HEK293 (cell line): ENCODE data around the gene TRIM23.
A peak's percentile ranks its signal among the peaks of the same experiment; 100 is the strongest.

Experiments used
- CTCF ChIA-PET: fragments of 350-600 bp; formaldehyde crosslinking; extraction: SDS; loops from one replicate; lab custom pipeline; 2021; ENCODE audit warnings: antibody characterized with exemption; lab: Yijun Ruan, JAX
- POLR2A ChIA-PET: fragments of 300-600 bp; formaldehyde crosslinking; extraction: SDS; loops from one replicate; lab custom pipeline; 2020; ENCODE audit warnings: antibody characterized with exemption, inconsistent platforms; lab: Yijun Ruan, JAX
- H3K27ac ChIP-seq: fragments of 200-500 bp; sonication (Bioruptor generic); 2 replicates; pipeline ENCODE4 v1.5.1; 2014; ENCODE audit warnings: low read depth, low read length, control low read depth, inconsistent platforms; ENCODE audit errors: extremely low read depth
- H3K36me3 ChIP-seq, 2 experiments: fragments of 200-500 bp in 1 of 2; sonication (Bioruptor generic) in 1 of 2; 1 replicate in 1 of 2; 2 replicates in 1 of 2; pipeline ENCODE4 v1.5.1; 2014 to 2017; ENCODE audit warnings: inconsistent platforms in 2 of 2, low read length in 2 of 2; ENCODE audit not compliant: control insufficient read depth in 2 of 2, insufficient read depth in 1 of 2
- H3K4me1 ChIP-seq: fragments of 200-500 bp; sonication (Bioruptor generic); 2 replicates; pipeline ENCODE4 v1.5.1; 2014; ENCODE audit warnings: mild to moderate bottlenecking, low read length, inconsistent platforms; ENCODE audit not compliant: control insufficient read depth, insufficient read depth
- H3K4me3 ChIP-seq: 2 replicates; pipeline ENCODE4 v1.5.1; 2011; ENCODE audit warnings: low read depth, mild to moderate bottlenecking, control low read depth, low read length, moderate library complexity
- H3K9me3 ChIP-seq: fragments of 200-500 bp; sonication (Bioruptor generic); 2 replicates; pipeline ENCODE4 v1.5.1; 2014; ENCODE audit warnings: low read depth, low read length, inconsistent platforms; ENCODE audit not compliant: control insufficient read depth, insufficient read depth
- PRDM1 ChIP-seq: fragments of 450-650 bp; formaldehyde crosslinking; IDR thresholded peaks from 2 replicates; pipeline ENCODE4; 2016; ENCODE audit warnings: missing biosample characterization, missing genetic modification characterization
- PRDM10 ChIP-seq: fragments of 450-650 bp; formaldehyde crosslinking; IDR thresholded peaks from 2 replicates; pipeline ENCODE4 v1.5.1; 2016; ENCODE audit warnings: missing biosample characterization, missing genetic modification characterization
- REPIN1 ChIP-seq: fragments of 450-650 bp; formaldehyde crosslinking; IDR thresholded peaks from 2 replicates; pipeline ENCODE4 v1.5.1; 2017; ENCODE audit warnings: missing biosample characterization, missing genetic modification characterization, low read depth
- WT1 ChIP-seq: fragments of 450-650 bp; formaldehyde crosslinking; IDR thresholded peaks from 2 replicates; pipeline ENCODE4 v1.5.1; 2016; ENCODE audit warnings: missing biosample characterization, missing genetic modification characterization
- ZBTB44 ChIP-seq: fragments of 450-650 bp; IDR thresholded peaks from 2 replicates; pipeline ENCODE4 v1.5.1; 2018; ENCODE audit warnings: missing biosample characterization, mild to moderate bottlenecking, missing genetic modification characterization
- ZBTB49 ChIP-seq: fragments of 450-650 bp; formaldehyde crosslinking; IDR thresholded peaks from 2 replicates; pipeline ENCODE4 v1.5.1; 2016; ENCODE audit warnings: missing biosample characterization, missing genetic modification characterization, low read depth
- ZFHX2 ChIP-seq: fragments of 450-650 bp; formaldehyde crosslinking; conservative IDR thresholded peaks from 2 replicates; pipeline ENCODE4 v1.5.1; 2016; ENCODE audit warnings: missing biosample characterization, missing genetic modification characterization
- ZNF121 ChIP-seq: fragments of 450-650 bp; formaldehyde crosslinking; IDR thresholded peaks from 2 replicates; pipeline ENCODE4 v1.5.1; 2016; ENCODE audit warnings: missing biosample characterization, missing genetic modification characterization
- ZNF133 ChIP-seq: fragments of 450-650 bp; formaldehyde crosslinking; IDR thresholded peaks from 2 replicates; pipeline ENCODE4 v1.5.1; 2016; ENCODE audit warnings: missing biosample characterization, missing genetic modification characterization
- ZNF16 ChIP-seq: fragments of 450-650 bp; formaldehyde crosslinking; IDR thresholded peaks from 2 replicates; pipeline ENCODE4 v1.5.1; 2016; ENCODE audit warnings: low read depth, missing biosample characterization, missing genetic modification characterization
- ZNF18 ChIP-seq: fragments of 450-650 bp; formaldehyde crosslinking; IDR thresholded peaks from 2 replicates; pipeline ENCODE4 v1.5.1; 2016; ENCODE audit warnings: missing biosample characterization, missing genetic modification characterization
- ZNF221 ChIP-seq: fragments of 450-650 bp; formaldehyde crosslinking; IDR thresholded peaks from 2 replicates; pipeline ENCODE4 v1.5.1; 2017; ENCODE audit warnings: missing biosample characterization, missing genetic modification characterization, borderline replicate concordance
- ZNF223 ChIP-seq: fragments of 450-650 bp; formaldehyde crosslinking; IDR thresholded peaks from 2 replicates; pipeline ENCODE4 v1.5.1; 2016; ENCODE audit warnings: missing biosample characterization, missing genetic modification characterization
- ZNF292 ChIP-seq: fragments of 450-650 bp; formaldehyde crosslinking; IDR thresholded peaks from 2 replicates; pipeline ENCODE4 v1.5.1; 2016; ENCODE audit warnings: low read depth, missing biosample characterization, missing genetic modification characterization, borderline replicate concordance
- ZNF423 ChIP-seq: fragments of 450-650 bp; formaldehyde crosslinking; IDR thresholded peaks from 2 replicates; pipeline ENCODE4 v1.5.1; 2016; ENCODE audit warnings: missing biosample characterization, missing genetic modification characterization
- ZNF510 ChIP-seq: fragments of 450-650 bp; formaldehyde crosslinking; IDR thresholded peaks from 2 replicates; pipeline ENCODE4 v1.5.1; 2018; ENCODE audit warnings: mild to moderate bottlenecking, missing genetic modification characterization, missing biosample characterization; ENCODE audit not compliant: insufficient replicate concordance
- ZNF558 ChIP-seq: fragments of 450-650 bp; formaldehyde crosslinking; IDR thresholded peaks from 2 replicates; pipeline ENCODE4 v1.5.1; 2016; ENCODE audit warnings: missing biosample characterization, missing genetic modification characterization
- ZNF610 ChIP-seq: fragments of 450-650 bp; formaldehyde crosslinking; IDR thresholded peaks from 2 replicates; pipeline ENCODE4 v1.5.1; 2016; ENCODE audit warnings: missing biosample characterization, missing genetic modification characterization, borderline replicate concordance
- ZNF624 ChIP-seq: fragments of 450-650 bp; formaldehyde crosslinking; IDR thresholded peaks from 2 replicates; pipeline ENCODE4 v1.5.1; 2017; ENCODE audit warnings: missing biosample characterization, missing genetic modification characterization
- ZNF677 ChIP-seq: fragments of 450-650 bp; IDR thresholded peaks from 2 replicates; pipeline ENCODE4 v1.5.0; 2018; ENCODE audit warnings: missing biosample characterization, mild to moderate bottlenecking, missing genetic modification characterization, moderate library complexity
- ZNF768 ChIP-seq: fragments of 450-650 bp; formaldehyde crosslinking; IDR thresholded peaks from 2 replicates; pipeline ENCODE4 v1.5.1; 2018; ENCODE audit warnings: missing biosample characterization, mild to moderate bottlenecking, missing genetic modification characterization
- ZNF843 ChIP-seq: fragments of 450-650 bp; formaldehyde crosslinking; IDR thresholded peaks from 2 replicates; pipeline ENCODE4 v1.5.1; 2016; ENCODE audit warnings: missing biosample characterization, missing genetic modification characterization
- ZSCAN30 ChIP-seq: fragments of 450-650 bp; IDR thresholded peaks from 2 replicates; pipeline ENCODE4 v1.5.1; 2018; ENCODE audit warnings: missing biosample characterization, mild to moderate bottlenecking, missing genetic modification characterization, moderate library complexity

TRIM23 gene

GRCh38 chr5:65562731-65563701 is 61.1 kb downstream of the TRIM23 start, which contains the start of the genes CENPK and PPWD1 (continued):
- TF ChIP-seq ZBTB49 (tag by site-specific recombination) = no peak
- peak; percentile 33; the same call in 1 of the 2 replicates for TF ChIP-seq ZNF558 (tag by site-specific recombination)
- peak; percentile 53; the same call in 1 of the 2 replicates for TF ChIP-seq PRDM1 (tag by site-specific recombination)
- TF ChIP-seq ZFHX2 = 0 out of 2 replicates have a peak, but pooled peaks have one; percentile 17
- no peak for TF ChIP-seq WT1 (tag by site-specific recombination)

- H3K4me3 ChIP-seq = no peak overlapping the region
- ChIA-PET CTCF (no interaction called here), POLR2A (no interaction called here)
- no peaks in the 10 kb centered on the region for H3K4me1 ChIP-seq
- TF ChIP-seq ZFHX2 (no peak), ZNF610 (tag by site-specific recombination) (no peak), PRDM10 (0 out of 2 replicates have a peak, but pooled peaks have one; percentile 13), ZNF423 (no peak), ZNF223 (no peak)
- peaks cover 43 to 48% of the 10 kb centered on the region in 2 experiments for H3K36me3 ChIP-seq
- H3K27ac ChIP-seq = no peak overlapping the region
- H3K9me3 ChIP-seq = no peaks in the 10 kb centered on the region
Observed at GRCh38 chr5:65556718-65557117, 67.4 kb downstream of the TRIM23 start.

- Histone ChIP-seq H3K27ac (no peak overlapping the region), H3K4me3 (no peak overlapping the region), H3K36me3 (peaks cover 43 to 53% of the 10 kb centered on the region in 2 experiments), H3K4me1 (no peaks in the 10 kb centered on the region), H3K9me3 (no peaks in the 10 kb centered on the region)
- CTCF ChIA-PET = no interaction called here
- POLR2A ChIA-PET = no interaction called here
- TF ChIP-seq ZNF624 (tag by site-specific recombination) = no peak
- no peak for TF ChIP-seq REPIN1
- no peak for TF ChIP-seq ZSCAN30 (tag by site-specific recombination)
- TF ChIP-seq ZNF221 (tag by site-specific recombination) = no peak
- no peak for TF ChIP-seq ZNF18 (tag by site-specific recombination)
- TF ChIP-seq ZNF16 (tag by site-specific recombination) = no peak
- no peak for TF ChIP-seq ZNF121 (tag by site-specific recombination)
- TF ChIP-seq ZNF768 (tag by site-specific recombination) = no peak
- TF ChIP-seq ZNF677 (tag by site-specific recombination) = no peak
- no peak for TF ChIP-seq ZNF133
- TF ChIP-seq ZNF843 (tag by site-specific recombination) = no peak
- no peak for TF ChIP-seq ZNF510 (tag by site-specific recombination)
- TF ChIP-seq ZNF292 = no peak
- no peak for TF ChIP-seq ZBTB44 (tag by site-specific recombination)
Observed at GRCh38 chr5:65556181-65556580, 68.0 kb downstream of the TRIM23 start.
